HEK293 (cell line): ENCODE results near the gene DGCR8.
A peak's percentile ranks its signal among the peaks of the same experiment; 100 is the strongest.

Source experiments
- CTCF ChIA-PET: fragments of 350-600 bp; formaldehyde crosslinking; extraction: SDS; loops from one replicate; lab custom pipeline; 2021; ENCODE audit warnings: antibody characterized with exemption; lab: Yijun Ruan, JAX
- POLR2A ChIA-PET: fragments of 300-600 bp; formaldehyde crosslinking; extraction: SDS; loops from one replicate; lab custom pipeline; 2020; ENCODE audit warnings: antibody characterized with exemption, inconsistent platforms; lab: Yijun Ruan, JAX
- H3K27ac ChIP-seq: fragments of 200-500 bp; sonication (Bioruptor generic); 2 replicates; pipeline ENCODE4 v1.5.1; 2014; ENCODE audit warnings: low read depth, low read length, control low read depth, inconsistent platforms; ENCODE audit errors: extremely low read depth
- H3K36me3 ChIP-seq, 2 experiments: fragments of 200-500 bp in 1 of 2; sonication (Bioruptor generic) in 1 of 2; 1 replicate in 1 of 2; 2 replicates in 1 of 2; pipeline ENCODE4 v1.5.1; 2014 to 2017; ENCODE audit warnings: inconsistent platforms in 2 of 2, low read length in 2 of 2; ENCODE audit not compliant: control insufficient read depth in 2 of 2, insufficient read depth in 1 of 2
- H3K4me1 ChIP-seq: fragments of 200-500 bp; sonication (Bioruptor generic); 2 replicates; pipeline ENCODE4 v1.5.1; 2014; ENCODE audit warnings: mild to moderate bottlenecking, low read length, inconsistent platforms; ENCODE audit not compliant: control insufficient read depth, insufficient read depth
- H3K4me3 ChIP-seq: 2 replicates; pipeline ENCODE4 v1.5.1; 2011; ENCODE audit warnings: low read depth, mild to moderate bottlenecking, control low read depth, low read length, moderate library complexity
- H3K9me3 ChIP-seq: fragments of 200-500 bp; sonication (Bioruptor generic); 2 replicates; pipeline ENCODE4 v1.5.1; 2014; ENCODE audit warnings: low read depth, low read length, inconsistent platforms; ENCODE audit not compliant: control insufficient read depth, insufficient read depth
- BCL11B ChIP-seq: fragments of 450-650 bp; formaldehyde crosslinking; IDR thresholded peaks from 2 replicates; pipeline ENCODE4 v1.5.1; 2016; ENCODE audit warnings: low read depth, missing biosample characterization, missing genetic modification characterization
- GFI1B ChIP-seq: fragments of 450-650 bp; formaldehyde crosslinking; IDR thresholded peaks from 2 replicates; pipeline ENCODE4 v1.5.1; 2016; ENCODE audit warnings: missing biosample characterization, missing genetic modification characterization
- IKZF3 ChIP-seq: fragments of 450-650 bp; IDR thresholded peaks from 2 replicates; pipeline ENCODE4 v1.5.0; 2018; ENCODE audit warnings: missing biosample characterization, mild to moderate bottlenecking, missing genetic modification characterization, moderate library complexity
- MYNN ChIP-seq: fragments of 450-650 bp; formaldehyde crosslinking; IDR thresholded peaks from 2 replicates; pipeline ENCODE4 v1.5.1; 2016; ENCODE audit warnings: missing biosample characterization, missing genetic modification characterization, borderline replicate concordance
- SP2 ChIP-seq: fragments of 450-650 bp; formaldehyde crosslinking; IDR thresholded peaks from 2 replicates; pipeline ENCODE4 v1.5.1; 2016; ENCODE audit warnings: missing biosample characterization, missing genetic modification characterization
- WT1 ChIP-seq: fragments of 450-650 bp; formaldehyde crosslinking; IDR thresholded peaks from 2 replicates; pipeline ENCODE4 v1.5.1; 2016; ENCODE audit warnings: missing biosample characterization, missing genetic modification characterization
- ZNF140 ChIP-seq: fragments of 450-650 bp; formaldehyde crosslinking; IDR thresholded peaks from 2 replicates; pipeline ENCODE4 v1.5.1; 2016; ENCODE audit warnings: missing biosample characterization, missing genetic modification characterization
- ZNF174 ChIP-seq: fragments of 450-650 bp; formaldehyde crosslinking; IDR thresholded peaks from 2 replicates; pipeline ENCODE4 v1.5.0; 2017; ENCODE audit warnings: missing biosample characterization, mild to moderate bottlenecking, missing genetic modification characterization
- ZNF561 ChIP-seq: fragments of 450-650 bp; IDR thresholded peaks from 2 replicates; pipeline ENCODE4 v1.5.1; 2018; ENCODE audit warnings: missing biosample characterization, missing genetic modification characterization, borderline replicate concordance
- ZNF580 ChIP-seq: fragments of 450-650 bp; formaldehyde crosslinking; IDR thresholded peaks from 2 replicates; pipeline ENCODE4 v1.5.1; 2016; ENCODE audit warnings: missing biosample characterization, missing genetic modification characterization
- ZNF658 ChIP-seq: fragments of 450-650 bp; formaldehyde crosslinking; IDR thresholded peaks from 2 replicates; pipeline ENCODE4; 2016; ENCODE audit warnings: missing biosample characterization, missing genetic modification characterization
- ZNF747 ChIP-seq: fragments of 450-650 bp; formaldehyde crosslinking; IDR thresholded peaks from 2 replicates; pipeline ENCODE4 v1.5.1; 2016; ENCODE audit warnings: missing biosample characterization, missing genetic modification characterization
- ZSCAN5A ChIP-seq: fragments of 450-650 bp; formaldehyde crosslinking; IDR thresholded peaks from 2 replicates; pipeline ENCODE4 v1.5.1; 2016; ENCODE audit warnings: missing biosample characterization, missing genetic modification characterization
- TF ChIP-seq, protein P1 (sequence below): fragments of 450-650 bp; formaldehyde crosslinking; IDR thresholded peaks from 2 replicates; pipeline ENCODE4 v1.5.1; 2016; ENCODE audit warnings: missing biosample characterization, missing genetic modification characterization, borderline replicate concordance
- TF ChIP-seq, protein P2 (sequence below): fragments of 450-650 bp; formaldehyde crosslinking; IDR thresholded peaks from 2 replicates; pipeline ENCODE4 v1.5.1; 2017; ENCODE audit warnings: missing biosample characterization, mild to moderate bottlenecking, missing genetic modification characterization, moderate library complexity

The DGCR8 gene

DNA sequence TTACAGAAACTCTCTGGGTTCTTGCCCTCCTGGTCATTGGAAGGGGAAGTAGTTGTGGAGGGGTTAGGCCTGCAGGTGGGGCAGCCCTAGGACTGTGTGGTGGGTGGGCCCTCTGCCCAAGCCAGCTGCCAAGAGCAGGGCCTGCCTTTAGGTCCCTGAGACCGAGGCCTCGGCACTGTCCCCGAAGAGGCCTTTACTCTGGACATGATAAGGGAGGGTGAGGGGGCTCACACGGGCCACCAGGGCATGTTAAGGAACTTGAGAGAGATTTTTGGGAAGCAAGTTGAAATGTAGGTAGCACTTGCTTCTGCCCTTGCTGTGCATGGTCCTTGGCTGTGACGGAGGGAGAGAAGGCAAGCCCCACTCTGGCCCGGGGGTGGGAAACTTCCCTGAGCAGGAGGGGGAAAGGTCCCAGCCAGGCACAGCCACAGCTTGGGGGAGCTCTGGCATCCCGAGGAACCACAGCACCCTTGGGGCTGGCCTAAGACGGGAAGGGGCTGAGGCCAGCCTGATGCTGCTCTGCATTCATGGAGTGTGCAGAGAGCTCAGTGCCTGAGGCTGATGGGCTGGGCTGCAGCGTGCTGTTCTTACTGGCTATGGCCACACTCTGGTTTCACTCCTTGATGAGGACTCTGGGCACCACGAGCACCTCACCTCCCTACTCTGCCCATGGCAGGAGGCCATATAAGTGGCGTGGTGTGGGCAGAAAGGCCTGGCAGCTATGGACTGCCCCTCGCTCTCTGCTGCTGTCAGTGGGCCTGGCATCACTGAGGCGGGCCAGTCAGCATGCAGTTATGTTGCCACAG, 28.1 kb downstream of the DGCR8 start (continued):
- TF ChIP-seq, protein P1, sequence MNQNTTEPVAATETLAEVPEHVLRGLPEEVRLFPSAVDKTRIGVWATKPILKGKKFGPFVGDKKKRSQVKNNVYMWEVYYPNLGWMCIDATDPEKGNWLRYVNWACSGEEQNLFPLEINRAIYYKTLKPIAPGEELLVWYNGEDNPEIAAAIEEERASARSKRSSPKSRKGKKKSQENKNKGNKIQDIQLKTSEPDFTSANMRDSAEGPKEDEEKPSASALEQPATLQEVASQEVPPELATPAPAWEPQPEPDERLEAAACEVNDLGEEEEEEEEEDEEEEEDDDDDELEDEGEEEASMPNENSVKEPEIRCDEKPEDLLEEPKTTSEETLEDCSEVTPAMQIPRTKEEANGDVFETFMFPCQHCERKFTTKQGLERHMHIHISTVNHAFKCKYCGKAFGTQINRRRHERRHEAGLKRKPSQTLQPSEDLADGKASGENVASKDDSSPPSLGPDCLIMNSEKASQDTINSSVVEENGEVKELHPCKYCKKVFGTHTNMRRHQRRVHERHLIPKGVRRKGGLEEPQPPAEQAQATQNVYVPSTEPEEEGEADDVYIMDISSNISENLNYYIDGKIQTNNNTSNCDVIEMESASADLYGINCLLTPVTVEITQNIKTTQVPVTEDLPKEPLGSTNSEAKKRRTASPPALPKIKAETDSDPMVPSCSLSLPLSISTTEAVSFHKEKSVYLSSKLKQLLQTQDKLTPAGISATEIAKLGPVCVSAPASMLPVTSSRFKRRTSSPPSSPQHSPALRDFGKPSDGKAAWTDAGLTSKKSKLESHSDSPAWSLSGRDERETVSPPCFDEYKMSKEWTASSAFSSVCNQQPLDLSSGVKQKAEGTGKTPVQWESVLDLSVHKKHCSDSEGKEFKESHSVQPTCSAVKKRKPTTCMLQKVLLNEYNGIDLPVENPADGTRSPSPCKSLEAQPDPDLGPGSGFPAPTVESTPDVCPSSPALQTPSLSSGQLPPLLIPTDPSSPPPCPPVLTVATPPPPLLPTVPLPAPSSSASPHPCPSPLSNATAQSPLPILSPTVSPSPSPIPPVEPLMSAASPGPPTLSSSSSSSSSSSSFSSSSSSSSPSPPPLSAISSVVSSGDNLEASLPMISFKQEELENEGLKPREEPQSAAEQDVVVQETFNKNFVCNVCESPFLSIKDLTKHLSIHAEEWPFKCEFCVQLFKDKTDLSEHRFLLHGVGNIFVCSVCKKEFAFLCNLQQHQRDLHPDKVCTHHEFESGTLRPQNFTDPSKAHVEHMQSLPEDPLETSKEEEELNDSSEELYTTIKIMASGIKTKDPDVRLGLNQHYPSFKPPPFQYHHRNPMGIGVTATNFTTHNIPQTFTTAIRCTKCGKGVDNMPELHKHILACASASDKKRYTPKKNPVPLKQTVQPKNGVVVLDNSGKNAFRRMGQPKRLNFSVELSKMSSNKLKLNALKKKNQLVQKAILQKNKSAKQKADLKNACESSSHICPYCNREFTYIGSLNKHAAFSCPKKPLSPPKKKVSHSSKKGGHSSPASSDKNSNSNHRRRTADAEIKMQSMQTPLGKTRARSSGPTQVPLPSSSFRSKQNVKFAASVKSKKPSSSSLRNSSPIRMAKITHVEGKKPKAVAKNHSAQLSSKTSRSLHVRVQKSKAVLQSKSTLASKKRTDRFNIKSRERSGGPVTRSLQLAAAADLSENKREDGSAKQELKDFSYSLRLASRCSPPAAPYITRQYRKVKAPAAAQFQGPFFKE (tag by site-specific recombination), result no peak
- TF ChIP-seq ZNF580 (tag by site-specific recombination) (no peak), ZNF747 (no peak), MYNN (tag by site-specific recombination) (no peak), ZNF658 (tag by site-specific recombination) (no peak), SP2 (tag by site-specific recombination) (no peak), ZNF174 (tag by site-specific recombination) (no peak), ZNF561 (tag by site-specific recombination) (no peak), IKZF3 (no peak)

DNA sequence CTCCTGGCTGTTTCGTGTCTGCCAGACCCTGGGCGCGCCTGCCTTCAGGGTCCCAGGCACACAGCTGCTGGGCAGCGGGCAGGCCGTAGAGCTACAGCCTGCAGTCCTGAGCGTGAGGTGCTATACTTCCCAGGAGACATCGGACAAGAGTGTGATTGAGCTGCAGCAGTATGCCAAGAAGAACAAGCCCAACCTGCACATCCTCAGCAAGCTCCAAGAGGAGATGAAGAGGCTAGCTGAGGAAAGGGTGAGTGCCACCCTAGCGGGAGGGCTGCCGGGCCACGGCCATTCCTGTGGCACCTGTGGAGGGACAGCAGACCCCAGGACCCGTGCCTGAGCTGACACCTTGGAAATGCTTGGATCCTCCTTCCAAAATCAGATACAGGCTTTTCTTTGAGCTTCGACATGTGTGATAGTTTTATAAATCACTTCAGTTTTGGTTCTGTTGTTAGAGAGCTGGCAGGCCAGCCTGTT, 28.8 kb downstream of the DGCR8 start:
- Histone ChIP-seq H3K27ac (no peak overlapping the region), H3K36me3 (peaks cover 4 to 98% of the 10 kb centered on the region in 2 experiments; a peak in 2 of 3 replicates), H3K4me3 (no peak overlapping the region), H3K4me1 (no peaks in the 10 kb centered on the region), H3K9me3 (no peaks in the 10 kb centered on the region)
- TF ChIP-seq ZSCAN5A (tag by site-specific recombination) (no peak), BCL11B (tag by site-specific recombination) (no peak), WT1 (tag by site-specific recombination) (no peak), GFI1B (tag by site-specific recombination) (no peak), ZNF140 (no peak)
- TF ChIP-seq, protein P2, sequence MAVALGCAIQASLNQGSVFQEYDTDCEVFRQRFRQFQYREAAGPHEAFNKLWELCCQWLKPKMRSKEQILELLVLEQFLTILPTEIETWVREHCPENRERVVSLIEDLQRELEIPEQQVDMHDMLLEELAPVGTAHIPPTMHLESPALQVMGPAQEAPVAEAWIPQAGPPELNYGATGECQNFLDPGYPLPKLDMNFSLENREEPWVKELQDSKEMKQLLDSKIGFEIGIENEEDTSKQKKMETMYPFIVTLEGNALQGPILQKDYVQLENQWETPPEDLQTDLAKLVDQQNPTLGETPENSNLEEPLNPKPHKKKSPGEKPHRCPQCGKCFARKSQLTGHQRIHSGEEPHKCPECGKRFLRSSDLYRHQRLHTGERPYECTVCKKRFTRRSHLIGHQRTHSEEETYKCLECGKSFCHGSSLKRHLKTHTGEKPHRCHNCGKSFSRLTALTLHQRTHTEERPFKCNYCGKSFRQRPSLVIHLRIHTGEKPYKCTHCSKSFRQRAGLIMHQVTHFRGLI (tag by site-specific recombination), result peak; percentile 18; the same call in 1 of the 2 replicates
- ChIA-PET POLR2A (interaction anchor here (0.8 kb wide), 1 partner anchor 8 kb away, joined by 3 read pairs; the partner anchor contains the start of gene TRMT2A), CTCF (interaction anchor here (0.8 kb wide), 1 partner anchor 20 kb away, joined by 3 read pairs; no protein-coding TSS in a partner anchor)
